ENCODE results near the gene ARID3B. TPM values are rescaled to one million over a fixed set of nuclear protein-coding genes. Genes with fewer than 3 reads are reported as not detected.

ARID3B gene
- total and polyA plus RNA-seq, 2 donors (not counting 1 experiment from before 2014, with no cell fraction given), result 0.72 to 0.99 TPM

DNA sequence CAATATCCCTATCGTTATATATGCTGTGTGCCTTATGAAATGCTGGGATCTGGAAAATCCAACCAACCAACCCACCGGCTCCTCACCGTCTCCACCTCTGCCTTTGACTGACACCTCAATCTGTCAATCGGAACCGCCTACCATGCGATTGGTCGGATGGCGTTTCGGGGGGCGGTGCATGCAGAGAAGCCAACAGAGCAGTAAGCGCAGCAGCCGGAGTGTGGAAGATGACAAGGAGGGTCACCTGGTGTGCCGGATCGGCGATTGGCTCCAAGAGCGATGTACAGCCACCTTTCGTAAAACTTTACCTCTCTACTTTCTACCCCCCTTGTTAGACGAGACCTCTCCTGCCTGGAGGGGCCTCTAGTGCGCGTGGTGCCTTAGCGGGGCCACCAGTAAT lies 80.9 kb downstream of the ARID3B start:
- Histone ChIP-seq H3K27me3 (ENCODE audit: control insufficient read depth, insufficient read depth, low read length) (no peaks in the 10 kb centered on the region), H3K4me3 (replicated peaks in 1 of 4; ENCODE audit: control extremely low read depth in 1 of 4, insufficient read depth in 1 of 4, low read depth in 3 of 4, low read length in 4 of 4) (no peak overlapping the region), H3K79me2 (ENCODE audit: control insufficient read depth, insufficient read depth, low read length) (peaks cover 54% of the 10 kb centered on the region), H3K9me3 (ENCODE audit: control insufficient read depth, insufficient read depth, low read depth, low read length) (no peaks in the 10 kb centered on the region), H3K4me2 (ENCODE audit: extremely low read depth, insufficient read depth, low read length) (no peak overlapping the region), H3K4me1 (ENCODE audit: control insufficient read depth, extremely low read depth, insufficient read depth, low read length) (peaks cover 4% of the 10 kb centered on the region), H3K9ac (ENCODE audit: insufficient read depth, low read length) (no peak overlapping the region), H4K20me1 (ENCODE audit: control insufficient read depth, extremely low read depth, insufficient read depth, low read length) (peaks cover 5% of the 10 kb centered on the region), H3K27ac (ENCODE audit: insufficient read depth, low read length) (no peak overlapping the region), H3K36me3 (ENCODE audit: control insufficient read depth, insufficient read depth, low read length) (peaks cover 55% of the 10 kb centered on the region), H2AFZ (ENCODE audit: low read length) (no peak overlapping the region)
- DNase-seq (ENCODE audit: low read depth in 2 of 2), result no peak
- TF ChIP-seq EZH2 (IDR thresholded peaks at IDR 0.05; ENCODE audit: low read length, missing control alignments), result no peak

DNA sequence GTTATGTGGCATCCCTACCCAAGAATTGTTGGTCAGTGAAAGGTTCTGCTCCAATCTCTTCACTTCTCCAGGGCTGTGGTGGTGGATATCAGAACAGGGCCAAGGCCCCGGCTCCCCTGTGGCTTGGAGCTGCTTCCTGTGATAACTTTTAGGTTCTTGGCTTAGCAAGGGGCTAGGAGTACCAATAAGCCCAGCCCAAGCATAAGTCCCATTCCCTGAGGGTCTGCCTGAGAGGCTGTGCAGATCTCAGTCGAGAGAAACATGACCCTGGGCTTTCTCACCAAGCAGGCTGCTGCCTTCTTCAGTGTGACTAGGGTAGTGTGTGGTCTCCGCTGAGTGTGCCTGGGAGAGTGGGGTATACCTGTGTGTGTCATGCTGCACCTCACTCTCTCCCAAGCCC lies 81.7 kb downstream of the ARID3B start:
- peaks cover 2% of the 10 kb centered on the region for H4K20me1 ChIP-seq (ENCODE audit: control insufficient read depth, extremely low read depth, insufficient read depth, low read length)
- peaks cover 46% of the 10 kb centered on the region for H3K79me2 ChIP-seq (ENCODE audit: control insufficient read depth, insufficient read depth, low read length)
- H3K36me3 ChIP-seq (ENCODE audit: control insufficient read depth, insufficient read depth, low read length), result peaks cover 59% of the 10 kb centered on the region

DNA sequence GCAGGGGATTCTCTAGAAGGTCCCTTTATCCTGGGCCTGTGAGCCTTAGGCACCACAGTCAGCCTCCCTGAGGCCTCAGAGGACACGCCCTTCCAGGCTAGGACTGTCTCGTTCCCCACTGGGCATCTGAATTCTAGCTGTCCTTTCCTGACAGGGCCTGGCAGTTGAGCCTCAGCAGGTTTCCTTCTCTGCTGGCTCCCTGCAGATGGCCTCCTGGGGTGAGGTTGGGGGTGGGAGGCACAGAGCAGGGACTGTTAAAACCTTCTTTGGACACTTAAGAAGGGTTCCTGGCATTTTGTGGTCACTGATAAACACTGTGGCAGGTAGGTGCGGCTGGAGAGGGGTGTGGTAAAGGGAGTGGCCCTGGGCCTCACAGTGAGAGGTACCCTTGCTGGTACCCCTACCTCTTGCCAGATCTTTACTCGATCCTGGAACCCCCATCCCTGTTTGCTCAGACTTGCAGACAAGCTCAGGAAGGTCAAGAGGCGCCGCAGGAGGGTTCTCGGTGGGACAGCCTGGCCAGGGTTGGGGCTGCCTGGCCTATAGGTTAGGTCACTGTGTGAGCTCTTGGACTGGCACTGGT lies 83.1 kb downstream of the ARID3B start:
- no peak for DNase-seq (ENCODE audit: low read depth in 2 of 2)
- Histone ChIP-seq H3K36me3 (ENCODE audit: control insufficient read depth, insufficient read depth, low read length) (peaks cover 64% of the 10 kb centered on the region), H3K79me2 (ENCODE audit: control insufficient read depth, insufficient read depth, low read length) (peaks cover 32% of the 10 kb centered on the region), H2AFZ (ENCODE audit: low read length) (no peak overlapping the region), H3K27me3 (ENCODE audit: control insufficient read depth, insufficient read depth, low read length) (no peaks in the 10 kb centered on the region), H3K4me1 (ENCODE audit: control insufficient read depth, extremely low read depth, insufficient read depth, low read length) (no peaks in the 10 kb centered on the region), H3K9me3 (ENCODE audit: control insufficient read depth, insufficient read depth, low read depth, low read length) (no peaks in the 10 kb centered on the region), H3K27ac (ENCODE audit: insufficient read depth, low read length) (no peak overlapping the region), H4K20me1 (ENCODE audit: control insufficient read depth, extremely low read depth, insufficient read depth, low read length) (peaks cover 2% of the 10 kb centered on the region), H3K4me2 (ENCODE audit: extremely low read depth, insufficient read depth, low read length) (no peak overlapping the region), H3K9ac (ENCODE audit: insufficient read depth, low read length) (no peak overlapping the region), H3K4me3 (replicated peaks in 1 of 4; ENCODE audit: control extremely low read depth in 1 of 4, insufficient read depth in 1 of 4, low read depth in 3 of 4, low read length in 4 of 4) (no peak overlapping the region)
- no peak for TF ChIP-seq EZH2 (IDR thresholded peaks at IDR 0.05; ENCODE audit: low read length, missing control alignments)
- TF ChIP-seq, protein P1, sequence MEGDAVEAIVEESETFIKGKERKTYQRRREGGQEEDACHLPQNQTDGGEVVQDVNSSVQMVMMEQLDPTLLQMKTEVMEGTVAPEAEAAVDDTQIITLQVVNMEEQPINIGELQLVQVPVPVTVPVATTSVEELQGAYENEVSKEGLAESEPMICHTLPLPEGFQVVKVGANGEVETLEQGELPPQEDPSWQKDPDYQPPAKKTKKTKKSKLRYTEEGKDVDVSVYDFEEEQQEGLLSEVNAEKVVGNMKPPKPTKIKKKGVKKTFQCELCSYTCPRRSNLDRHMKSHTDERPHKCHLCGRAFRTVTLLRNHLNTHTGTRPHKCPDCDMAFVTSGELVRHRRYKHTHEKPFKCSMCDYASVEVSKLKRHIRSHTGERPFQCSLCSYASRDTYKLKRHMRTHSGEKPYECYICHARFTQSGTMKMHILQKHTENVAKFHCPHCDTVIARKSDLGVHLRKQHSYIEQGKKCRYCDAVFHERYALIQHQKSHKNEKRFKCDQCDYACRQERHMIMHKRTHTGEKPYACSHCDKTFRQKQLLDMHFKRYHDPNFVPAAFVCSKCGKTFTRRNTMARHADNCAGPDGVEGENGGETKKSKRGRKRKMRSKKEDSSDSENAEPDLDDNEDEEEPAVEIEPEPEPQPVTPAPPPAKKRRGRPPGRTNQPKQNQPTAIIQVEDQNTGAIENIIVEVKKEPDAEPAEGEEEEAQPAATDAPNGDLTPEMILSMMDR (conservative IDR thresholded peaks at IDR 0.05 in 1 of 2, IDR thresholded peaks at IDR 0.05 in 1 of 2; ENCODE audit: low read depth in 1 of 2, low read length in 2 of 2), result no peak

More for the DNA sequence above, 81.7 kb downstream of the ARID3B start:
- no peak overlapping the region for H2AFZ ChIP-seq (ENCODE audit: low read length)
- H3K27me3 ChIP-seq (ENCODE audit: control insufficient read depth, insufficient read depth, low read length), result no peaks in the 10 kb centered on the region
- H3K4me3 ChIP-seq (replicated peaks in 1 of 4; ENCODE audit: control extremely low read depth in 1 of 4, insufficient read depth in 1 of 4, low read depth in 3 of 4, low read length in 4 of 4), result no peak overlapping the region
- no peaks in the 10 kb centered on the region for H3K4me1 ChIP-seq (ENCODE audit: control insufficient read depth, extremely low read depth, insufficient read depth, low read length)
- no peak overlapping the region for H3K4me2 ChIP-seq (ENCODE audit: extremely low read depth, insufficient read depth, low read length)
- H3K9me3 ChIP-seq (ENCODE audit: control insufficient read depth, insufficient read depth, low read depth, low read length), result no peaks in the 10 kb centered on the region
- no peak for DNase-seq (ENCODE audit: low read depth in 2 of 2)
- no peak overlapping the region for H3K9ac ChIP-seq (ENCODE audit: insufficient read depth, low read length)
- TF ChIP-seq EZH2 (IDR thresholded peaks at IDR 0.05; ENCODE audit: low read length, missing control alignments), result no peak
- TF ChIP-seq, protein P1 (conservative IDR thresholded peaks at IDR 0.05 in 1 of 2, IDR thresholded peaks at IDR 0.05 in 1 of 2; ENCODE audit: low read depth in 1 of 2, low read length in 2 of 2), result no peak
- no peak overlapping the region for H3K27ac ChIP-seq (ENCODE audit: insufficient read depth, low read length)
